HepG2 (cell line): Measurements from ENCODE around the gene CCNL1. TPM values are rescaled to one million over a fixed set of nuclear protein-coding genes. Genes with fewer than 3 reads are reported as not detected.

Experiments
- AKAP8 ChIP-seq: sonication (generic); formaldehyde crosslinking; IDR thresholded peaks from 2 replicates; pipeline ENCODE4 v1.5.1; 2020; ENCODE audit warnings: mild to moderate bottlenecking, missing genetic modification reagents
- ARNT2 ChIP-seq: sonication (generic); formaldehyde crosslinking; IDR thresholded peaks from 2 replicates; pipeline ENCODE4 v1.8.0; 2022; ENCODE audit warnings: mild to moderate bottlenecking, low read depth, missing genetic modification reagents, moderate library complexity
- ARNTL ChIP-seq: sonication (generic); formaldehyde crosslinking; IDR thresholded peaks from 2 replicates; pipeline ENCODE4 v1.4.0; 2020; ENCODE audit warnings: mild to moderate bottlenecking, missing genetic modification reagents
- BORCS8-MEF2B ChIP-seq: sonication (generic); formaldehyde crosslinking; IDR thresholded peaks from 2 replicates; pipeline ENCODE4 v1.8.0; 2022; ENCODE audit warnings: mild to moderate bottlenecking, missing genetic modification reagents
- CERS6 ChIP-seq: sonication (generic); formaldehyde crosslinking; IDR thresholded peaks from 2 replicates; pipeline ENCODE4 v1.5.0; 2020; ENCODE audit warnings: missing genetic modification reagents
- DMTF1 ChIP-seq: sonication (generic); formaldehyde crosslinking; IDR thresholded peaks from 2 replicates; pipeline ENCODE4 v1.4.0; 2020; ENCODE audit warnings: mild to moderate bottlenecking, missing genetic modification reagents
- ETV5 ChIP-seq: IDR thresholded peaks from 2 replicates; pipeline ENCODE4 v1.6.1; 2018; ENCODE audit warnings: missing biosample characterization, missing genetic modification reagents, inconsistent platforms, borderline replicate concordance
- LCORL ChIP-seq, 2 experiments: fragments of 450-650 bp in 1 of 2; sonication (generic) in 1 of 2; formaldehyde crosslinking in 1 of 2; IDR thresholded peaks; 2 replicates each; pipeline versions ENCODE4 v1.5.0 to v1.6.1; 2017 to 2020; ENCODE audit warnings: antibody characterized with exemption in 1 of 2, missing genetic modification reagents in 1 of 2
- MZF1 ChIP-seq: sonication (generic); formaldehyde crosslinking; IDR thresholded peaks from 2 replicates; pipeline ENCODE4 v1.8.1; 2023; ENCODE audit warnings: mild to moderate bottlenecking, missing genetic modification reagents, borderline replicate concordance
- NCOA1 ChIP-seq: sonication (generic); formaldehyde crosslinking; IDR thresholded peaks from 2 replicates; pipeline ENCODE4 v1.9.0; 2021; ENCODE audit warnings: missing genetic modification reagents
- NR0B2 ChIP-seq: sonication (generic); formaldehyde crosslinking; IDR thresholded peaks from 2 replicates; pipeline ENCODE4 v1.4.0; 2020; ENCODE audit warnings: mild to moderate bottlenecking, missing genetic modification reagents
- PATZ1 ChIP-seq: sonication (generic); formaldehyde crosslinking; IDR thresholded peaks from 2 replicates; pipeline ENCODE4 v1.4.0; 2020; ENCODE audit warnings: missing genetic modification reagents
- TAF1 ChIP-seq: sonication (generic); formaldehyde crosslinking; IDR thresholded peaks from 2 replicates; pipeline ENCODE4 v1.4.0; 2020; ENCODE audit warnings: missing genetic modification reagents
- TCF7L2 ChIP-seq: IDR thresholded peaks from 2 replicates; pipeline ENCODE4 v1.6.1; 2011; ENCODE audit warnings: mild to moderate bottlenecking, low read depth, low read length, moderate library complexity
- THAP8 ChIP-seq: sonication (generic); formaldehyde crosslinking; IDR thresholded peaks from 2 replicates; pipeline ENCODE4 v1.5.1; 2020; ENCODE audit warnings: missing genetic modification reagents, mild to moderate bottlenecking, borderline replicate concordance
- XBP1 ChIP-seq: sonication (generic); formaldehyde crosslinking; IDR thresholded peaks from 2 replicates; pipeline ENCODE4 v1.5.0; 2020; ENCODE audit warnings: missing genetic modification reagents
- ZC3H13 ChIP-seq: sonication (generic); formaldehyde crosslinking; IDR thresholded peaks from 2 replicates; pipeline ENCODE4 v1.8.1; 2023; ENCODE audit warnings: mild to moderate bottlenecking, missing genetic modification reagents, moderate library complexity
- ZNF562 ChIP-seq: sonication (generic); formaldehyde crosslinking; IDR thresholded peaks from 2 replicates; pipeline ENCODE4 v1.8.0; 2022; ENCODE audit warnings: missing genetic modification reagents, borderline replicate concordance
- ZNF670 ChIP-seq: sonication (generic); formaldehyde crosslinking; IDR thresholded peaks from 2 replicates; pipeline ENCODE4 v1.8.0; 2022; ENCODE audit warnings: mild to moderate bottlenecking, missing genetic modification reagents, borderline replicate concordance
- ZSCAN20 ChIP-seq: sonication (generic); formaldehyde crosslinking; IDR thresholded peaks from 2 replicates; pipeline ENCODE4 v1.4.0; 2020; ENCODE audit warnings: missing genetic modification reagents, mild to moderate bottlenecking, borderline replicate concordance
- polyA plus RNA-seq, 8 experiments: library from polyadenylated mRNA; depleted of rRNA in 3 of 8; stranded (reverse) in 7 of 8; unstranded in 1 of 8; fragments of >200 nt; fragmentation: Illumina TruSeq in 4 of 8; extraction: Trizol in 4 of 8; gene quantifications; 2 replicates each; pipeline versions ENCODE4 v1.2.1 to v1.2.3, GENCODE V29; 2011 to 2016; ENCODE audit warnings: low read depth in 4 of 8, missing spikeins in 1 of 8, mixed read lengths in 1 of 8; ENCODE audit not compliant: insufficient read depth in 1 of 8
- total RNA-seq, 5 experiments: library from RNA; depleted of rRNA; stranded (reverse); fragments of >200 nt; fragmentation: Illumina TruSeq; extraction: Trizol; gene quantifications; 2 replicates each; pipeline ENCODE4 v1.2.3, GENCODE V29; 2016; ENCODE audit warnings: low read depth in 1 of 5

Gene CCNL1
- total and polyA plus RNA-seq, 2 of the 13 experiments (the other 11 are each of a cell fraction or from before 2014, with no cell fraction given): 151 to 303 TPM

- TF ChIP-seq ZNF562 (CRISPR knock-in tag) (peak; percentile 92), LCORL (IDR thresholded peaks at IDR 0.05) (no peak), LCORL (CRISPR knock-in tag; IDR thresholded peaks at IDR 0.05) (peak; percentile 82), ARNT2 (peak; percentile 87), ZSCAN20 (CRISPR knock-in tag) (no peak), ZC3H13 (CRISPR knock-in tag) (no peak; the same call in none of the 2 replicates), XBP1 (CRISPR knock-in tag) (peak; percentile 94), MZF1 (0 out of 2 replicates have a peak, but pooled peaks have one; percentile 17), BORCS8-MEF2B (CRISPR knock-in tag) (peak; percentile 94), THAP8 (CRISPR knock-in tag) (peak; percentile 93; the same call in 1 of the 2 replicates), ARNTL (peak; percentile 92), CERS6 (CRISPR knock-in tag) (peak; percentile 88; the same call in 1 of the 2 replicates), DMTF1 (CRISPR knock-in tag) (no peak), ZNF670 (peak; percentile 99), NCOA1 (CRISPR knock-in tag) (peak; percentile 68; the same call in 1 of the 2 replicates), TAF1 (CRISPR knock-in tag) (peak; percentile 100), NR0B2 (CRISPR knock-in tag) (peak; percentile 93), AKAP8 (no peak; the same call in none of the 2 replicates), TCF7L2 (no peak), PATZ1 (CRISPR knock-in tag) (peak; percentile 40; the same call in 1 of the 2 replicates), ETV5 (CRISPR knock-in tag) (peak; percentile 96)
Observed at GRCh38 chr3:157159762-157160657, at the start of gene CCNL1 (continued).
